Heart right ventricle (tissue), 16 donors: Measurements from ENCODE around the gene NLGN4X. TPM values are rescaled to one million over a fixed set of nuclear protein-coding genes. Genes with fewer than 3 reads are reported as not detected.

Source experiments
- ATAC-seq, 8 donors: fragments of 200-7000 bp; cut with Tn5 transposase; one replicate each; pipeline ENCODE4 v1.9.1; 2020; ENCODE audit warnings: mild to moderate bottlenecking in 8 of 8, moderate library complexity in 8 of 8, moderate number of reproducible peaks in 1 of 8
- DNase-seq, 2 donors: peaks; one replicate each; pipeline ENCODE4 v3.0.0-alpha.2; 2020
- H3K27ac ChIP-seq, 10 donors: fragments of 200-600 bp; sonication (generic) in 2 of 10; one replicate each; pipeline versions ENCODE4 v1.5.0 to v1.8.0; 2020 to 2022; ENCODE audit warnings: mild to moderate bottlenecking in 3 of 10
- H3K27me3 ChIP-seq, 7 donors: fragments of 200-600 bp; one replicate each; pipeline ENCODE4 v1.8.0; 2021 to 2022; ENCODE audit warnings: mild to moderate bottlenecking in 2 of 7
- H3K36me3 ChIP-seq, 9 donors: fragments of 200-600 bp; sonication (generic) in 1 of 9; one replicate each; pipeline versions ENCODE4 v1.5.0 to v1.8.0; 2020 to 2022; ENCODE audit warnings: mild to moderate bottlenecking in 2 of 9
- H3K4me1 ChIP-seq, 9 donors: fragments of 200-600 bp; sonication (generic) in 1 of 9; one replicate each; pipeline versions ENCODE4 v1.5.0 to v1.8.0; 2020 to 2022; ENCODE audit warnings: mild to moderate bottlenecking in 4 of 9
- H3K4me3 ChIP-seq, 10 donors: fragments of 200-600 bp; sonication (generic) in 2 of 10; one replicate each; pipeline versions ENCODE4 v1.5.0 to v1.8.0; 2020 to 2022; ENCODE audit warnings: mild to moderate bottlenecking in 7 of 10, moderate library complexity in 2 of 10
- H3K9me3 ChIP-seq, 11 donors: fragments of 200-600 bp in 10 of 11; sonication (generic) in 2 of 11; one replicate each; pipeline versions ENCODE4 v1.5.0 to v1.8.0; 2013 to 2022; ENCODE audit warnings: mild to moderate bottlenecking in 2 of 11, control low read depth in 1 of 11, moderate library complexity in 1 of 11
- WGBS, 2 donors: extraction: QIAGEN DNeasy Blood & Tissue Kit; methylation state at CpG; one replicate each; pipeline ENCODE4 v1.1.7; 2013; ENCODE audit warnings: inconsistent platforms in 1 of 2; 5-methylcytosine and 5-hydroxymethylcytosine counted together
- intact Hi-C, 10 donors: fragments of 100-400 bp; cut with DNase I; formaldehyde crosslinking; loops; one replicate each; pipeline versions ENCODE4 v1.11.1 to v1.14.2; 2022
- polyA plus RNA-seq, 2 donors: library from polyadenylated mRNA; stranded (reverse); fragments of 200-250 nt; gene quantifications; one replicate each; pipeline ENCODE4 v1.2.3, GENCODE V29; 2013
- total RNA-seq, 10 donors: library from RNA; stranded (reverse); fragmentation: NEBNext Ultra II Directional in 3 of 10; extraction: Animal tissue kit (Norgen Biotek cat#: 25700) in 3 of 10; gene quantifications; one replicate each; pipeline versions ENCODE4 v1.2.1 to v1.2.4, GENCODE V29; 2021 to 2023
- TF ChIP-seq, protein P1 (sequence below), 9 donors: fragments of 200-600 bp; sonication (generic) in 2 of 9; IDR thresholded peaks; one replicate each; pipeline versions ENCODE4 v1.5.0 to v1.8.0; 2021 to 2022; ENCODE audit warnings: antibody characterized with exemption in 9 of 9, mild to moderate bottlenecking in 5 of 9, moderate library complexity in 1 of 9
- donor health status: Arrhythmogenic right ventricular cardiomyopathy.
- donor health status: ischemic (EF 13 %, LVEDD 7.1; RV severe dilation, severe dysfunction).
- donor health status: healthy with polysubstance abuse.
- donor health status: DM: no; HTN: yes; CAD: no.
- donor health status: DM: no; HTN: no; CAD: no.
- donor health status: ischemic (EF 25% LVEDD 6.9; RV normal size, moderate dysfunction).
- donor health status: ischemic (EF 25% LVEDD 5.7; RV mildly dilated, moderate dysfunction).
- donor health status: healthy.
- donor health status: DM: yes; HTN: yes; CAD: no.
- donor health status: Ischemic cardiomyopathy.
- donor health status: ischemic (EF 35%, LVEDD 5.7; RV mildly dilated, moderate dysfunction).
- donor health status: nonischemic (EF 11% LVEDD 7.7; RV severe dilation, severe dysfunction).
- donor health status: DM: yes; HTN: yes; CAD: no.
- donor health status: PGD.
- donor health status: ischemic (EF 29% LVEDD 5.4; RV normal size, mild dysfunction).
- donor health status: nonischemic (EF 23%, LVEDD 6.1; RV moderate dilation, normal function).

Gene NLGN4X
- total and polyA plus RNA-seq, 12 donors, result 0.37 to 4.1 (median 1.6) TPM

- no peaks in the 10 kb centered on the region for H3K27me3 ChIP-seq
- ATAC-seq, result no peak
Observed at GRCh38 chrX:6005856-6006255, 222.8 kb downstream of the NLGN4X start.

DNA sequence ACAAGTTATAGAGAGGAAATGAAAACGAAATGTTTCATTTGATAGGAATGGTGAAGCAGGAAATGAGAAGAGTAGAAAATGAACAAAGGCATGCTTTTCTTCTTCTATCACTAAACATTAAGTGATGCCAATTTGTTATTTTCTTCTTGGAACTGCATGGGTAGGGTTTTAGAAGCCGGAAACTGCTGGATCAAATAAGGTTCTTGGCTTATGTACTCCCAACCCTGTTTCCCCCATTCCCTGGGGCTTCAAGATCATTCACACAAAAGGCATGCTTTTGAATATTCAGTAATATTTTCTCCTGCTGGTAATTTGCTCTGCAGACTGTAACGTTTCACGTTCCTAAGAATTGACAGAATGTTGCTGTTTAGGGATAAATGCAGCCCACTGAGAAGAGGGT, 224.1 kb downstream of the NLGN4X start:
- WGBS, 2 donors, result 48 to 55% methylated on average over 4 of the region's 4 CpGs
- no peak overlapping the region for H3K27ac ChIP-seq

More at GRCh38 chrX:6005856-6006255, 222.8 kb downstream of the NLGN4X start:
- DNase-seq, result no peak
- no peaks in the 10 kb centered on the region for H3K36me3 ChIP-seq
- H3K9me3 ChIP-seq, result peaks cover 0 to 8% (median 0%) of the 10 kb centered on the region in 11 donors
- H3K4me3 ChIP-seq, result no peak overlapping the region
- TF ChIP-seq, protein P1, sequence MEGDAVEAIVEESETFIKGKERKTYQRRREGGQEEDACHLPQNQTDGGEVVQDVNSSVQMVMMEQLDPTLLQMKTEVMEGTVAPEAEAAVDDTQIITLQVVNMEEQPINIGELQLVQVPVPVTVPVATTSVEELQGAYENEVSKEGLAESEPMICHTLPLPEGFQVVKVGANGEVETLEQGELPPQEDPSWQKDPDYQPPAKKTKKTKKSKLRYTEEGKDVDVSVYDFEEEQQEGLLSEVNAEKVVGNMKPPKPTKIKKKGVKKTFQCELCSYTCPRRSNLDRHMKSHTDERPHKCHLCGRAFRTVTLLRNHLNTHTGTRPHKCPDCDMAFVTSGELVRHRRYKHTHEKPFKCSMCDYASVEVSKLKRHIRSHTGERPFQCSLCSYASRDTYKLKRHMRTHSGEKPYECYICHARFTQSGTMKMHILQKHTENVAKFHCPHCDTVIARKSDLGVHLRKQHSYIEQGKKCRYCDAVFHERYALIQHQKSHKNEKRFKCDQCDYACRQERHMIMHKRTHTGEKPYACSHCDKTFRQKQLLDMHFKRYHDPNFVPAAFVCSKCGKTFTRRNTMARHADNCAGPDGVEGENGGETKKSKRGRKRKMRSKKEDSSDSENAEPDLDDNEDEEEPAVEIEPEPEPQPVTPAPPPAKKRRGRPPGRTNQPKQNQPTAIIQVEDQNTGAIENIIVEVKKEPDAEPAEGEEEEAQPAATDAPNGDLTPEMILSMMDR (IDR thresholded peaks at IDR 0.05), result no peak
- no peaks in the 10 kb centered on the region for H3K4me1 ChIP-seq
- H3K27ac ChIP-seq, result no peak overlapping the region
- intact Hi-C loops, result no loop called here

GRCh38 chrX:6002056-6002455, 226.6 kb downstream of the NLGN4X start:
- 65 to 66% methylated on average over 5 of the region's 5 CpGs for WGBS, 2 donors
- Histone ChIP-seq H3K27ac (no peak overlapping the region), H3K9me3 (no peaks in the 10 kb centered on the region), H3K4me3 (no peak overlapping the region), H3K36me3 (no peaks in the 10 kb centered on the region), H3K27me3 (no peaks in the 10 kb centered on the region), H3K4me1 (no peaks in the 10 kb centered on the region)
- peak in 2 of 8 donors; percentile 47 to 55 for ATAC-seq
- DNase-seq, result no peak
- TF ChIP-seq, protein P1 (IDR thresholded peaks at IDR 0.05), result no peak
- intact Hi-C loops, result no loop called here

More for the DNA sequence above, 224.1 kb downstream of the NLGN4X start:
- DNase-seq (no peak), ATAC-seq (no peak)
- intact Hi-C loops, result no loop called here
- no peaks in the 10 kb centered on the region for H3K27me3 ChIP-seq
- no peaks in the 10 kb centered on the region for H3K4me1 ChIP-seq
- peaks cover 0 to 8% (median 0%) of the 10 kb centered on the region in 11 donors for H3K9me3 ChIP-seq
- H3K4me3 ChIP-seq, result no peak overlapping the region
- TF ChIP-seq, protein P1 (IDR thresholded peaks at IDR 0.05), result no peak
- no peaks in the 10 kb centered on the region for H3K36me3 ChIP-seq

DNA sequence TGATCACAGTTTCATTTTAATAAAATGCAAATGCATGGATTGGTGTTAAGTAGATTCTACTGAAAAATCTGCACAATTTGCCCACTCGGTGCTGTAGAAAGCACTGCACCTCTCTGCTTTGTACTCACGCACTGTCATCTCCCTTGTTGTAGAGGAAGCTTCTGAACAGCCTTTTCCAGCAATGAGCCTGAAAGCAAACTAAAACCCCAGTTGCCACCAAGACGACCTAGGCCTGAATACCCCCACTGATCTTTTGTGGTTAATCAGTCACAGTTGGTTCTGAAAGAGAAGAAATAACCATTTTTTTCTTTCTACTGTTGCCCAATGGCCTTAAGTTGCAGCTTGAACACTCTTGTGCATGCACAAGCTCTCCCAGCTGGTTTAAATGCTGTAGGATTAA, 229.8 kb downstream of the NLGN4X start:
- Histone ChIP-seq H3K27ac (no peak overlapping the region), H3K4me1 (no peaks in the 10 kb centered on the region), H3K4me3 (no peak overlapping the region), H3K27me3 (no peaks in the 10 kb centered on the region), H3K36me3 (no peaks in the 10 kb centered on the region), H3K9me3 (no peaks in the 10 kb centered on the region)
- ATAC-seq (no peak), DNase-seq (no peak)
- WGBS, 2 donors, result 61 to 63% methylated on average over 3 of the region's 3 CpGs
- TF ChIP-seq, protein P1 (IDR thresholded peaks at IDR 0.05), result no peak
- intact Hi-C loops, result no loop called here
